UCSD-AML1 (cell line): ENCODE results near the gene NUDT10.
"Not testable (repeated sequence)": the region's sequence is repeated elsewhere in the genome, so short reads cannot be mapped to it uniquely, and the experiment has no call there.

Experiments used
- DNase-seq: peaks from one replicate; lab custom pipeline; 2025; ENCODE audit not compliant: unreplicated experiment; lab: John Stamatoyannopoulos, UW

Gene NUDT10

GRCh38 chrX:51332188-51332942 is at the start of gene NUDT10:
Gene NUDT10, plus strand, starts transcription at chrX:51332822. Its CDS starts 144 bp downstream, at chrX:51332966.
- DNase-seq: no peak

- DNase-seq: no peak
These were observed 40.2 kb upstream of the NUDT10 start for GRCh38 chrX:51292421-51292820.

GRCh38 chrX:51296138-51296537 is 36.5 kb upstream of the NUDT10 start:
- DNase-seq: no peak

DNA sequence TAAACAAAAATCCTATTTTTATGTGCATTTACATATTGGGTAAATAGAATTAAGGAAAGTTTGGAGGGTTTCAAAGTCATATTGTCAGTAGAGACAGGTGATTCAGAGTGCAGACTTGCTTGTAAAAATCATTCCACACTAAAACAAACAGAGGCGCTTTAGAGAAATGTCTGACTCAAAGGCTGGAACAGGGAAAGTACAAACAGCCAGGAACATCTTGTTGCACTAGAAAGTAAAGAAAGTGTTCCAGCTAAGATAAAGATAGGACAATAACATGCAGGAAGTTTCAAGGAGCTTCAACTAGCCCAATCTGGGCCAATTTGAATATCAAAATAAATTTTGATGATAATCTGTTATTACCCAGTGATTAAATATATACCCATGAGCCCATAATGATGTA is 16.4 kb upstream of the NUDT10 start:
- DNase-seq: no peak

DNA sequence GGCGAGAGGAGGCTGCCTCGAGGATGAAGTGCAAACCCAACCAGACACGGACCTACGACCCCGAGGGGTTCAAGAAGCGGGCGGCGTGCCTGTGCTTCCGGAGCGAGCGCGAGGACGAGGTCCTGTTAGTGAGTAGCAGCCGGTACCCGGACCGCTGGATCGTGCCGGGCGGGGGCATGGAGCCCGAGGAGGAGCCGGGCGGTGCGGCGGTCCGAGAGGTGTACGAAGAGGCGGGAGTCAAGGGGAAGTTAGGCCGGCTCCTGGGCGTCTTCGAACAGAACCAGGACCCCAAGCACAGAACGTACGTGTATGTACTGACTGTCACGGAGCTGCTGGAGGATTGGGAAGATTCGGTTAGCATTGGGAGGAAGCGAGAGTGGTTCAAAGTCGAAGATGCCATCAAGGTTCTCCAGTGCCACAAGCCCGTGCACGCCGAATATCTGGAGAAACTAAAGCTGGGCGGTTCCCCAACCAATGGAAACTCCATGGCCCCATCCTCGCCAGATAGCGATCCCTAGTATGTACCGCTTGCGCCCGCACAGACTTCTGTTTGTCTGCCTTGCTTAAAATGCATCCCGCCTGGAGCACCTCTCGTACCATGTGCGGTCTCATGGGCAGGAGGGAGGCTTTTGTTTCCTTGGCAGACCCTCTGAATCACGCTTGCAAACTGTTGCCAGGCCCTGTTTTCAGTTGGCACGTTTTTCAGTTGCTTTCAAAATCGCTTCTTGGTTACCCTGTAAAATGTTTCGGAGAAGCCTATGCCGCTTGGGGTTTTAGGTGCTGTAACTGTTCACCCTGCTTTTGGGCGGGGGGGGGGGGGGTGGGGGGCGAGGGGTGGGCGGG is 542 bp downstream of the NUDT10 start:
- DNase-seq: not testable (repeated sequence)

GRCh38 chrX:51334276-51334675 is 1.7 kb downstream of the NUDT10 start:
- no peak for DNase-seq

DNA sequence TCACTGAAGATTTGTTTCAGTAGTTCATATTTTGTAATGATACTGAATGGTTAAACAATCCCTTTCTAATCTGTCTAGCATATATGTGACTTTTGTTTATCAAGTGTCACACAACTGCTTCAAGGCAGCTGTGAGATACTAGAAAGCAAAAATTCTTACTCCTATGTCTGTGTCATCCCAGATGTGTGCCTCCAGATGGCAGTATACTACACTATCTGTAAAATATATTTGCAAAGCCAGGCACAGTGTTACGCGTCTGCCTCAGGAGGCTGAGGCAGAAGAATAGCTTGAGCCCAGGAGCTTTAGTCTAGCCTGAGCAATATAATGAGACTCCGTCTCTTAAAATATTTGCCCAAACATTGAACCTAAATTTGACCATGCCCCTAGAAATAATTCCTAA is 4.0 kb downstream of the NUDT10 start:
- no peak for DNase-seq

GRCh38 chrX:51361251-51361650 is 28.6 kb downstream of the NUDT10 start:
- DNase-seq: no peak

- no peak for DNase-seq
These were observed 44.0 kb downstream of the NUDT10 start for GRCh38 chrX:51376672-51377071.
